WTC11 (cell line): Measurements from ENCODE around the gene MAPKAP1. TPM values are rescaled to one million over a fixed set of nuclear protein-coding genes. Genes with fewer than 3 reads are reported as not detected.

Experiments
- ATAC-seq: fragments of 200-7000 bp; cut with Tn5 transposase; 2 replicates; pipeline ENCODE4 v1.10.0; 2021; ENCODE audit warnings: mild to moderate bottlenecking, moderate library complexity
- CTCF ChIA-PET: fragments of 300-600 bp; sonication (Branson Sonifier 250); formaldehyde crosslinking; loops from one replicate; lab custom pipeline; 2021; ENCODE audit warnings: antibody characterized with exemption; lab: Charles Lee
- POLR2A ChIA-PET: fragments of 350-600 bp; sonication (Branson Sonifier 250); formaldehyde crosslinking; loops from one replicate; lab custom pipeline; 2021; ENCODE audit warnings: antibody characterized with exemption; lab: Charles Lee
- DNase-seq: peaks from one replicate; pipeline ENCODE4 v3.0.0; 2021; ENCODE audit warnings: low spot score
- H3K27ac Mint-ChIP-seq: 2 replicates; pipeline ENCODE4 v1.8.0; 2021; ENCODE audit warnings: mixed read lengths
- H3K27me3 Mint-ChIP-seq: 2 replicates; pipeline ENCODE4 v1.8.0; 2021; ENCODE audit warnings: low read depth, mild to moderate bottlenecking, moderate library complexity, mixed read lengths
- H3K36me3 Mint-ChIP-seq: 2 replicates; pipeline ENCODE4 v1.8.0; 2021; ENCODE audit warnings: mixed read lengths
- H3K4me1 Mint-ChIP-seq: 2 replicates; pipeline ENCODE4 v1.8.0; 2022; ENCODE audit warnings: mixed read lengths
- H3K4me3 Mint-ChIP-seq: 2 replicates; pipeline ENCODE4 v1.8.0; 2021; ENCODE audit warnings: mild to moderate bottlenecking, moderate library complexity, mixed read lengths
- H3K9me3 Mint-ChIP-seq: 2 replicates; pipeline ENCODE4 v1.8.0; 2021; ENCODE audit warnings: mixed read lengths
- ATF1 ChIP-seq: sonication (generic); formaldehyde crosslinking; IDR thresholded peaks from 2 replicates; pipeline ENCODE4 v1.8.1; 2023; ENCODE audit warnings: mild to moderate bottlenecking, moderate library complexity, missing genetic modification reagents
- CBFB ChIP-seq: sonication (generic); formaldehyde crosslinking; IDR thresholded peaks from 2 replicates; pipeline ENCODE4 v1.8.1; 2022; ENCODE audit warnings: mild to moderate bottlenecking, low read depth, missing genetic modification reagents
- ELF4 ChIP-seq: sonication (generic); formaldehyde crosslinking; IDR thresholded peaks from 2 replicates; pipeline ENCODE4 v1.8.1; 2022; ENCODE audit warnings: low read depth, mild to moderate bottlenecking, moderate library complexity, missing genetic modification reagents
- EMX1 ChIP-seq: fragments of 250-450 bp; sonication (Bioruptor Pico); IDR thresholded peaks from 2 replicates; pipeline ENCODE4 v1.8.0; 2021; ENCODE audit warnings: mild to moderate bottlenecking
- FOXJ3 ChIP-seq: sonication (generic); formaldehyde crosslinking; IDR thresholded peaks from 2 replicates; pipeline ENCODE4 v1.9.0; 2021; ENCODE audit warnings: missing genetic modification reagents, mild to moderate bottlenecking, borderline replicate concordance
- FOXP1 ChIP-seq: sonication (generic); formaldehyde crosslinking; IDR thresholded peaks from 2 replicates; pipeline ENCODE4 v1.8.0; 2022; ENCODE audit warnings: missing genetic modification reagents, mild to moderate bottlenecking, moderate library complexity, borderline replicate concordance
- JAZF1 ChIP-seq: fragments of 250-450 bp; sonication (Bioruptor Pico); IDR thresholded peaks from 2 replicates; pipeline ENCODE4 v1.9.0; 2021; ENCODE audit warnings: moderate library complexity, mild to moderate bottlenecking, inconsistent platforms
- JUN ChIP-seq: sonication (generic); formaldehyde crosslinking; IDR thresholded peaks from 2 replicates; pipeline ENCODE4 v1.8.0; 2023; ENCODE audit warnings: mild to moderate bottlenecking, missing genetic modification reagents
- KAT7 ChIP-seq: sonication (generic); formaldehyde crosslinking; IDR thresholded peaks from 2 replicates; pipeline ENCODE4 v1.8.1; 2023; ENCODE audit warnings: missing genetic modification reagents, mild to moderate bottlenecking, borderline replicate concordance
- MYBL2 ChIP-seq: sonication (generic); formaldehyde crosslinking; IDR thresholded peaks from 2 replicates; pipeline ENCODE4 v1.8.1; 2023; ENCODE audit warnings: mild to moderate bottlenecking, moderate library complexity, missing genetic modification reagents
- NFATC4 ChIP-seq: fragments of 250-450 bp; sonication (Bioruptor Pico); IDR thresholded peaks from 2 replicates; pipeline ENCODE4 v1.9.0; 2021; ENCODE audit warnings: mild to moderate bottlenecking
- NFYB ChIP-seq: sonication (generic); formaldehyde crosslinking; conservative IDR thresholded peaks from 2 replicates; pipeline ENCODE4 v1.8.0; 2022; ENCODE audit warnings: low read depth, missing genetic modification reagents
- NR1H2 ChIP-seq: sonication (generic); formaldehyde crosslinking; IDR thresholded peaks from 2 replicates; pipeline ENCODE4 v1.9.0; 2021; ENCODE audit warnings: mild to moderate bottlenecking, moderate library complexity, missing genetic modification reagents
- NR3C1 ChIP-seq: sonication (generic); formaldehyde crosslinking; conservative IDR thresholded peaks from 2 replicates; pipeline ENCODE4 v1.8.1; 2023; ENCODE audit warnings: low read depth, mild to moderate bottlenecking, missing genetic modification reagents
- OVOL2 ChIP-seq: fragments of 250-450 bp; sonication (Bioruptor Pico); IDR thresholded peaks from 2 replicates; pipeline ENCODE4 v1.9.0; 2021; ENCODE audit warnings: mild to moderate bottlenecking, borderline replicate concordance
- PRRX2 ChIP-seq: fragments of 250-450 bp; sonication (Bioruptor Pico); IDR thresholded peaks from 2 replicates; pipeline ENCODE4 v1.8.0; 2021; ENCODE audit warnings: mild to moderate bottlenecking
- ZNF263 ChIP-seq: sonication (generic); formaldehyde crosslinking; IDR thresholded peaks from 2 replicates; pipeline ENCODE4 v1.8.1; 2022; ENCODE audit warnings: low read depth, mild to moderate bottlenecking, moderate library complexity, missing genetic modification reagents
- ZNF317 ChIP-seq: sonication (generic); formaldehyde crosslinking; IDR thresholded peaks from 2 replicates; pipeline ENCODE4 v1.8.1; 2023; ENCODE audit warnings: low read depth, mild to moderate bottlenecking, moderate library complexity, missing genetic modification reagents, borderline replicate concordance
- ZNF396 ChIP-seq: fragments of 250-450 bp; sonication (Bioruptor Pico); IDR thresholded peaks from 2 replicates; pipeline ENCODE4 v1.8.0; 2021; ENCODE audit warnings: mild to moderate bottlenecking, moderate library complexity, borderline replicate concordance
- total RNA-seq: library from RNA; stranded (reverse); gene quantifications from 3 replicates; pipeline ENCODE4 v1.2.3, GENCODE V29; 2021
- TF ChIP-seq, protein P1 (sequence below): fragments of 250-450 bp; sonication (Bioruptor Pico); conservative IDR thresholded peaks from 2 replicates; pipeline ENCODE4 v1.9.0; 2021; ENCODE audit warnings: mild to moderate bottlenecking
- TF ChIP-seq, protein P2 (sequence below): fragments of 250-450 bp; sonication (Bioruptor Pico); IDR thresholded peaks from 2 replicates; pipeline ENCODE4 v1.8.0; 2021; ENCODE audit warnings: mild to moderate bottlenecking
- TF ChIP-seq, protein P3 (sequence below): sonication (generic); formaldehyde crosslinking; IDR thresholded peaks from 2 replicates; pipeline ENCODE4 v1.8.1; 2023; ENCODE audit warnings: mild to moderate bottlenecking, moderate library complexity, missing genetic modification reagents
- TF ChIP-seq, protein P4 (sequence below): sonication (generic); formaldehyde crosslinking; IDR thresholded peaks from 2 replicates; pipeline ENCODE4 v1.8.0; 2023; ENCODE audit warnings: missing genetic modification reagents, mild to moderate bottlenecking, borderline replicate concordance
- TF ChIP-seq, protein P5 (sequence below): sonication (generic); formaldehyde crosslinking; conservative IDR thresholded peaks from 2 replicates; pipeline ENCODE4 v1.8.1; 2023; ENCODE audit warnings: mild to moderate bottlenecking, low read depth, missing genetic modification reagents, moderate library complexity

Gene MAPKAP1
- total RNA-seq, 1 experiment from 2014 or later: 111 TPM

DNA sequence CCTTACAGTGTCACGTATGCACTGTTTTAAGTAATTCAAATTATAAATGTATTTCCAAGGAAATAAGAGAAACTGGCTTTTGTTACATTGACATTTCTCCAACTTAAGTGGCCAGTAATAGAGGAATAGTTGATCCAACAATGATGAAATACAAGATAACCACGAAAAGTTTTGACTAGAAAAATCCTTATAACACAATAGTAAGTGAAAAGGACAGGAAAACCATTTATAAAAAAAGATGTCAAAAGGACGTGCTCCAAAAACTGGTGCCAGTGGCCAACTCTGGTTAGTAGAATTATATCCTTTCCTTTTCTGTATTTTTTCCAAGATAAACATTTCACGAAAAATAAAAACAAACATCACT, 234.5 kb downstream of the MAPKAP1 start:
- CTCF ChIA-PET: interaction anchor here (0.7 to 1.7 kb wide), 7 partner anchors 10 to 105 kb away, joined by 3 to 7 read pairs (median 5); no protein-coding TSS in a partner anchor
- DNase-seq: no peak
- H3K36me3 Mint-ChIP-seq: no peaks in the 10 kb centered on the region
- ATAC-seq: no peak
- H3K27ac Mint-ChIP-seq: no peak overlapping the region
- POLR2A ChIA-PET: interaction anchor here (1.2 kb wide), 1 partner anchor 86 kb away, joined by 9 read pairs; no protein-coding TSS in a partner anchor
- no peaks in the 10 kb centered on the region for H3K9me3 Mint-ChIP-seq
- no peaks in the 10 kb centered on the region for H3K27me3 Mint-ChIP-seq
- no peak for TF ChIP-seq JAZF1 (CRISPR knock-in tag)
- no peak for TF ChIP-seq OVOL2 (CRISPR knock-in tag)
- TF ChIP-seq EMX1 (CRISPR knock-in tag): no peak
- no peak for TF ChIP-seq ZNF263
- TF ChIP-seq CBFB: no peak
- no peak for TF ChIP-seq NFYB (CRISPR knock-in tag)
- no peak for TF ChIP-seq ZNF317
- no peak for TF ChIP-seq NR3C1 (CRISPR knock-in tag)
- no peak for TF ChIP-seq KAT7 (CRISPR knock-in tag)
- TF ChIP-seq, protein P1, sequence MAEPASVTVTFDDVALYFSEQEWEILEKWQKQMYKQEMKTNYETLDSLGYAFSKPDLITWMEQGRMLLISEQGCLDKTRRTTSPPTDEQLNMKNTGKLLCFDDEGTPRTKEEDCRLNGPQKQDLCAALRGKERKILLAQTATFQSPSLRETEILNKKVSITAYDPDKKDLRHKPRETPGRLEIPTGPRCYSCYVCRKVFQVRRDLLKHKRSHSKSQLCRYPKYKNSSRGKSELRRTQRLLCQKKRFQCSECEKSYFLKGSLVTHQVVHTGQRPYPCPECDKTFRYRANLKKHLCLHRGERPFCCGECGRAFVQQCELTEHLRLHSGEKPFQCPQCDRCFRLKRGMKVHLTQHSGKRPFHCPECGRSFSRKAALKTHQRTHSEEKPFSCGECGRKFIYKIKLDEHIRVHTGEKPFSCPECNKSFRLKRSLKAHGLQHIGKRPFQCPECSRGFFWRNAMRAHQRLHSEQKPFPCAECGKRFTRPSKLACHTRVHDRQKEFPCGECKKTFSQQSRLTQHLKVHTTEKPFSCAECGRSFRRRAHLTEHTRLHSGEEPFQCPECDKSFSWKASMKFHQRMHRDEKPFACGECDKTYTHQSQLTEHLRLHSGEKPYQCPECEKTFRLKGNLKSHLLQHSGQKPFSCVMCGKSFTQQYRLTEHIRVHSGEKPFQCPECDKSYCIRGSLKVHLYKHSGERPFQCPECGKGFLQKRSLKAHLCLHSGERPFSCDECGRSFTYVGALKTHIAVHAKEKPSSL (CRISPR knock-in tag): no peak
- TF ChIP-seq, protein P2, sequence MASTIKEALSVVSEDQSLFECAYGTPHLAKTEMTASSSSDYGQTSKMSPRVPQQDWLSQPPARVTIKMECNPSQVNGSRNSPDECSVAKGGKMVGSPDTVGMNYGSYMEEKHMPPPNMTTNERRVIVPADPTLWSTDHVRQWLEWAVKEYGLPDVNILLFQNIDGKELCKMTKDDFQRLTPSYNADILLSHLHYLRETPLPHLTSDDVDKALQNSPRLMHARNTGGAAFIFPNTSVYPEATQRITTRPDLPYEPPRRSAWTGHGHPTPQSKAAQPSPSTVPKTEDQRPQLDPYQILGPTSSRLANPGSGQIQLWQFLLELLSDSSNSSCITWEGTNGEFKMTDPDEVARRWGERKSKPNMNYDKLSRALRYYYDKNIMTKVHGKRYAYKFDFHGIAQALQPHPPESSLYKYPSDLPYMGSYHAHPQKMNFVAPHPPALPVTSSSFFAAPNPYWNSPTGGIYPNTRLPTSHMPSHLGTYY: no peak
- TF ChIP-seq ZNF396: no peak
- no peak for TF ChIP-seq ELF4 (CRISPR knock-in tag)
- H3K4me3 Mint-ChIP-seq: no peak overlapping the region
- peaks cover 17% of the 10 kb centered on the region for H3K4me1 Mint-ChIP-seq

DNA sequence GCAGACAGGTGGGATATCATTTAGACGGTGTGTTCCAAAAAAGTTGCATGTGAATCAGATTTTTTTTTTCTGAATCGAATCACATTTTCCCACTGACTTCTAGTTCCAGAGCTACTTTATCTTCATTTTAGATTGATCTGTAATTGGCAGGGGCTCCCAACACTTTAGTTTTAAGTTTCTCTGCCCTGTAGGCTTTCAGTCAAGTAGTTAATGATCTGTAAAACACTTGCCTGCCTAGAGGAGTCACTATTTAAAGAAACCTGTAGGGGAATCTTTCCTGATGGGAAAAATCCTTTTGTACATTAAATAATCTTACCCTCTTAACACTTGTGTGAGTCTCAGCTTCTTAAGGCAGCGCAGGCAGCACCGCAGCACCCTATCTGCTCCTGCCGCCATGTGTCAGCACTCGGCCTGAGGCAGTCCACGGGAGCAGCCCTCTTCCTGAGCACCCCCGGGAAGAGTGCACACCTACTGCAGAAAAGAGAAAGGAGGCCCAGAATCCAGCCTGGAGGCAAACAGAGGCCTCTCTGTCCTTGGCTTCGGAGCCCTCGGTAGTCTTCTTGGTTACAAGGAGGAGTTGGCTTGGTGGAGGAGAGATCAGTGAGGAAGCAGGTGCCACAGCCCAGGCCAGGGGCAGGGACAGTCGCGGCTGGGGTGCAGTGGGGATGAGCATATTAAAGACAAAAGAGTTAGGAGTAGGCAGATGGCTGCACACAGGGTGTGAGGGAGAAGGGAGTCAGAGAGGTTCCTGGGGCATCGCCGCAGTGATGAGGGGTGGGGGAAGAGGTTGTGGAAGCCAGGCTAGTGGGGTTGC, 236.0 kb downstream of the MAPKAP1 start:
- ChIA-PET CTCF (no interaction called here), POLR2A (no interaction called here)
- no peaks in the 10 kb centered on the region for H3K9me3 Mint-ChIP-seq
- DNase-seq (no peak), ATAC-seq (no peak)
- no peaks in the 10 kb centered on the region for H3K27me3 Mint-ChIP-seq
- peaks cover 17% of the 10 kb centered on the region for H3K4me1 Mint-ChIP-seq
- H3K4me3 Mint-ChIP-seq: no peak overlapping the region
- H3K27ac Mint-ChIP-seq: peak overlapping the region; percentile 67
- H3K36me3 Mint-ChIP-seq: no peaks in the 10 kb centered on the region
- TF ChIP-seq, protein P3, sequence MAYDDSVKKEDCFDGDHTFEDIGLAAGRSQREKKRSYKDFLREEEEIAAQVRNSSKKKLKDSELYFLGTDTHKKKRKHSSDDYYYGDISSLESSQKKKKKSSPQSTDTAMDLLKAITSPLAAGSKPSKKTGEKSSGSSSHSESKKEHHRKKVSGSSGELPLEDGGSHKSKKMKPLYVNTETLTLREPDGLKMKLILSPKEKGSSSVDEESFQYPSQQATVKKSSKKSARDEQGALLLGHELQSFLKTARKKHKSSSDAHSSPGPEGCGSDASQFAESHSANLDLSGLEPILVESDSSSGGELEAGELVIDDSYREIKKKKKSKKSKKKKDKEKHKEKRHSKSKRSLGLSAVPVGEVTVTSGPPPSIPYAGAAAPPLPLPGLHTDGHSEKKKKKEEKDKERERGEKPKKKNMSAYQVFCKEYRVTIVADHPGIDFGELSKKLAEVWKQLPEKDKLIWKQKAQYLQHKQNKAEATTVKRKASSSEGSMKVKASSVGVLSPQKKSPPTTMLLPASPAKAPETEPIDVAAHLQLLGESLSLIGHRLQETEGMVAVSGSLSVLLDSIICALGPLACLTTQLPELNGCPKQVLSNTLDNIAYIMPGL (CRISPR knock-in tag): no peak
- TF ChIP-seq NFATC4 (CRISPR knock-in tag): no peak
- no peak for TF ChIP-seq MYBL2
- no peak for TF ChIP-seq PRRX2 (CRISPR knock-in tag)
- TF ChIP-seq, protein P4, sequence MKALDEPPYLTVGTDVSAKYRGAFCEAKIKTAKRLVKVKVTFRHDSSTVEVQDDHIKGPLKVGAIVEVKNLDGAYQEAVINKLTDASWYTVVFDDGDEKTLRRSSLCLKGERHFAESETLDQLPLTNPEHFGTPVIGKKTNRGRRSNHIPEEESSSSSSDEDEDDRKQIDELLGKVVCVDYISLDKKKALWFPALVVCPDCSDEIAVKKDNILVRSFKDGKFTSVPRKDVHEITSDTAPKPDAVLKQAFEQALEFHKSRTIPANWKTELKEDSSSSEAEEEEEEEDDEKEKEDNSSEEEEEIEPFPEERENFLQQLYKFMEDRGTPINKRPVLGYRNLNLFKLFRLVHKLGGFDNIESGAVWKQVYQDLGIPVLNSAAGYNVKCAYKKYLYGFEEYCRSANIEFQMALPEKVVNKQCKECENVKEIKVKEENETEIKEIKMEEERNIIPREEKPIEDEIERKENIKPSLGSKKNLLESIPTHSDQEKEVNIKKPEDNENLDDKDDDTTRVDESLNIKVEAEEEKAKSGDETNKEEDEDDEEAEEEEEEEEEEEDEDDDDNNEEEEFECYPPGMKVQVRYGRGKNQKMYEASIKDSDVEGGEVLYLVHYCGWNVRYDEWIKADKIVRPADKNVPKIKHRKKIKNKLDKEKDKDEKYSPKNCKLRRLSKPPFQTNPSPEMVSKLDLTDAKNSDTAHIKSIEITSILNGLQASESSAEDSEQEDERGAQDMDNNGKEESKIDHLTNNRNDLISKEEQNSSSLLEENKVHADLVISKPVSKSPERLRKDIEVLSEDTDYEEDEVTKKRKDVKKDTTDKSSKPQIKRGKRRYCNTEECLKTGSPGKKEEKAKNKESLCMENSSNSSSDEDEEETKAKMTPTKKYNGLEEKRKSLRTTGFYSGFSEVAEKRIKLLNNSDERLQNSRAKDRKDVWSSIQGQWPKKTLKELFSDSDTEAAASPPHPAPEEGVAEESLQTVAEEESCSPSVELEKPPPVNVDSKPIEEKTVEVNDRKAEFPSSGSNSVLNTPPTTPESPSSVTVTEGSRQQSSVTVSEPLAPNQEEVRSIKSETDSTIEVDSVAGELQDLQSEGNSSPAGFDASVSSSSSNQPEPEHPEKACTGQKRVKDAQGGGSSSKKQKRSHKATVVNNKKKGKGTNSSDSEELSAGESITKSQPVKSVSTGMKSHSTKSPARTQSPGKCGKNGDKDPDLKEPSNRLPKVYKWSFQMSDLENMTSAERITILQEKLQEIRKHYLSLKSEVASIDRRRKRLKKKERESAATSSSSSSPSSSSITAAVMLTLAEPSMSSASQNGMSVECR (CRISPR knock-in tag): no peak
- TF ChIP-seq, protein P5, sequence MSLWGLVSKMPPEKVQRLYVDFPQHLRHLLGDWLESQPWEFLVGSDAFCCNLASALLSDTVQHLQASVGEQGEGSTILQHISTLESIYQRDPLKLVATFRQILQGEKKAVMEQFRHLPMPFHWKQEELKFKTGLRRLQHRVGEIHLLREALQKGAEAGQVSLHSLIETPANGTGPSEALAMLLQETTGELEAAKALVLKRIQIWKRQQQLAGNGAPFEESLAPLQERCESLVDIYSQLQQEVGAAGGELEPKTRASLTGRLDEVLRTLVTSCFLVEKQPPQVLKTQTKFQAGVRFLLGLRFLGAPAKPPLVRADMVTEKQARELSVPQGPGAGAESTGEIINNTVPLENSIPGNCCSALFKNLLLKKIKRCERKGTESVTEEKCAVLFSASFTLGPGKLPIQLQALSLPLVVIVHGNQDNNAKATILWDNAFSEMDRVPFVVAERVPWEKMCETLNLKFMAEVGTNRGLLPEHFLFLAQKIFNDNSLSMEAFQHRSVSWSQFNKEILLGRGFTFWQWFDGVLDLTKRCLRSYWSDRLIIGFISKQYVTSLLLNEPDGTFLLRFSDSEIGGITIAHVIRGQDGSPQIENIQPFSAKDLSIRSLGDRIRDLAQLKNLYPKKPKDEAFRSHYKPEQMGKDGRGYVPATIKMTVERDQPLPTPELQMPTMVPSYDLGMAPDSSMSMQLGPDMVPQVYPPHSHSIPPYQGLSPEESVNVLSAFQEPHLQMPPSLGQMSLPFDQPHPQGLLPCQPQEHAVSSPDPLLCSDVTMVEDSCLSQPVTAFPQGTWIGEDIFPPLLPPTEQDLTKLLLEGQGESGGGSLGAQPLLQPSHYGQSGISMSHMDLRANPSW (CRISPR knock-in tag): no peak
- no peak for TF ChIP-seq ATF1 (CRISPR knock-in tag)
- TF ChIP-seq FOXJ3 (CRISPR knock-in tag): no peak
- no peak for TF ChIP-seq ZNF317
- no peak for TF ChIP-seq NR1H2 (CRISPR knock-in tag)
- no peak for TF ChIP-seq FOXP1 (CRISPR knock-in tag)
- no peak for TF ChIP-seq JAZF1 (CRISPR knock-in tag)
- TF ChIP-seq JUN (CRISPR knock-in tag): no peak
